ENCODE data around the gene DISC1. TPM values are rescaled to one million over a fixed set of nuclear protein-coding genes. Genes with fewer than 3 reads are reported as not detected.
A peak's percentile ranks its signal among the peaks of the same experiment; 100 is the strongest.

Gene DISC1
- total and polyA plus RNA-seq, 2 of the 13 experiments (the other 11 are each of a cell fraction or from before 2014, with no cell fraction given): 4.2 to 4.6 TPM

DNA sequence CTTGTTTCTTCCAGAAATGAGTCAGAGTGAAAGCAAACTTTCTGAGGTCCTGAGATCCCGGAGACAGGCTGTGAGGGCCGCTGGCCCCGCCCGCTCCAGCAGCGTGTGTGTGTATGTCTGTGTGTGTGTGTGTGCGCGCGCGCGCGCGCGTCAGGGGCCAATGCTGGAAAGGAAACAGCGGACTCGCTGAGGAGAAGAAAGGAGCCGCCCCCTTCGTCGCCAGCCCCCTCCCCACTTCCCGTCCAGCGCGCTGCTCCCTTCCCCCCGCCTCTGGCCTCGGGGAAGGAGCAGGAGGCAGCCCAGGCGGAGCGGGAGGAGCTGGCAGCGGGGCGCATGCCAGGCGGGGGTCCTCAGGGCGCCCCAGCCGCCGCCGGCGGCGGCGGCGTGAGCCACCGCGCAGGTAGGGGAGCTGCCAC lies at the start of gene DISC1 (continued):
- TF ChIP-seq, protein P1, sequence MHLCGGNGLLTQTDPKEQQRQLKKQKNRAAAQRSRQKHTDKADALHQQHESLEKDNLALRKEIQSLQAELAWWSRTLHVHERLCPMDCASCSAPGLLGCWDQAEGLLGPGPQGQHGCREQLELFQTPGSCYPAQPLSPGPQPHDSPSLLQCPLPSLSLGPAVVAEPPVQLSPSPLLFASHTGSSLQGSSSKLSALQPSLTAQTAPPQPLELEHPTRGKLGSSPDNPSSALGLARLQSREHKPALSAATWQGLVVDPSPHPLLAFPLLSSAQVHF (CRISPR knock-in tag; IDR thresholded peaks at IDR 0.05): no peak
- TF ChIP-seq CCAR2 (optimal IDR thresholded peaks at IDR 0.05; ENCODE audit: low read depth, low read length) (peak; percentile 59), CBX5 (CRISPR knock-in tag; IDR thresholded peaks at IDR 0.05; ENCODE audit: borderline replicate concordance) (peak; percentile 83; the same call in 1 of the 2 replicates), ZNF441 (CRISPR knock-in tag; IDR thresholded peaks at IDR 0.05; ENCODE audit: borderline replicate concordance) (no peak), ZFY (CRISPR knock-in tag; IDR thresholded peaks at IDR 0.05) (peak; percentile 37; the same call in 1 of the 2 replicates), TARDBP (CRISPR knock-in tag; IDR thresholded peaks at IDR 0.05) (peak; percentile 27; the same call in 1 of the 2 replicates), ZNF451 (CRISPR knock-in tag; IDR thresholded peaks at IDR 0.05) (0 out of 2 replicates have a peak, but pooled peaks have one; percentile 54), ZNF670 (CRISPR knock-in tag; IDR thresholded peaks at IDR 0.05; ENCODE audit: borderline replicate concordance) (peak; percentile 38; the same call in 1 of the 2 replicates), HMGA1 (CRISPR knock-in tag; conservative IDR thresholded peaks at IDR 0.05) (no peak), ZNF7 (CRISPR knock-in tag; IDR thresholded peaks at IDR 0.05) (no peak), ZNF136 (CRISPR knock-in tag; IDR thresholded peaks at IDR 0.05; ENCODE audit: low read depth) (0 out of 2 replicates have a peak, but pooled peaks have one; percentile 61), ZNF772 (CRISPR knock-in tag; IDR thresholded peaks at IDR 0.05) (0 out of 2 replicates have a peak, but pooled peaks have one; percentile 27), HNRNPUL1 (IDR thresholded peaks at IDR 0.05; ENCODE audit: low read depth, low read length) (0 out of 2 replicates have a peak, but pooled peaks have one; percentile 47), ZNF790 (CRISPR knock-in tag; IDR thresholded peaks at IDR 0.05; ENCODE audit: borderline replicate concordance) (no peak), MAFF (IDR thresholded peaks at IDR 0.05; ENCODE audit: low read depth, low read length) (no peak), TRIM24 (CRISPR knock-in tag; IDR thresholded peaks at IDR 0.05) (no peak)
- TF ChIP-seq, protein P2, sequence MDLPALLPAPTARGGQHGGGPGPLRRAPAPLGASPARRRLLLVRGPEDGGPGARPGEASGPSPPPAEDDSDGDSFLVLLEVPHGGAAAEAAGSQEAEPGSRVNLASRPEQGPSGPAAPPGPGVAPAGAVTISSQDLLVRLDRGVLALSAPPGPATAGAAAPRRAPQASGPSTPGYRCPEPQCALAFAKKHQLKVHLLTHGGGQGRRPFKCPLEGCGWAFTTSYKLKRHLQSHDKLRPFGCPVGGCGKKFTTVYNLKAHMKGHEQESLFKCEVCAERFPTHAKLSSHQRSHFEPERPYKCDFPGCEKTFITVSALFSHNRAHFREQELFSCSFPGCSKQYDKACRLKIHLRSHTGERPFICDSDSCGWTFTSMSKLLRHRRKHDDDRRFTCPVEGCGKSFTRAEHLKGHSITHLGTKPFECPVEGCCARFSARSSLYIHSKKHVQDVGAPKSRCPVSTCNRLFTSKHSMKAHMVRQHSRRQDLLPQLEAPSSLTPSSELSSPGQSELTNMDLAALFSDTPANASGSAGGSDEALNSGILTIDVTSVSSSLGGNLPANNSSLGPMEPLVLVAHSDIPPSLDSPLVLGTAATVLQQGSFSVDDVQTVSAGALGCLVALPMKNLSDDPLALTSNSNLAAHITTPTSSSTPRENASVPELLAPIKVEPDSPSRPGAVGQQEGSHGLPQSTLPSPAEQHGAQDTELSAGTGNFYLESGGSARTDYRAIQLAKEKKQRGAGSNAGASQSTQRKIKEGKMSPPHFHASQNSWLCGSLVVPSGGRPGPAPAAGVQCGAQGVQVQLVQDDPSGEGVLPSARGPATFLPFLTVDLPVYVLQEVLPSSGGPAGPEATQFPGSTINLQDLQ (CRISPR knock-in tag; IDR thresholded peaks at IDR 0.05): no peak
- TF ChIP-seq, protein P3, sequence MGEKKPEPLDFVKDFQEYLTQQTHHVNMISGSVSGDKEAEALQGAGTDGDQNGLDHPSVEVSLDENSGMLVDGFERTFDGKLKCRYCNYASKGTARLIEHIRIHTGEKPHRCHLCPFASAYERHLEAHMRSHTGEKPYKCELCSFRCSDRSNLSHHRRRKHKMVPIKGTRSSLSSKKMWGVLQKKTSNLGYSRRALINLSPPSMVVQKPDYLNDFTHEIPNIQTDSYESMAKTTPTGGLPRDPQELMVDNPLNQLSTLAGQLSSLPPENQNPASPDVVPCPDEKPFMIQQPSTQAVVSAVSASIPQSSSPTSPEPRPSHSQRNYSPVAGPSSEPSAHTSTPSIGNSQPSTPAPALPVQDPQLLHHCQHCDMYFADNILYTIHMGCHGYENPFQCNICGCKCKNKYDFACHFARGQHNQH (CRISPR knock-in tag; IDR thresholded peaks at IDR 0.05): peak; percentile 71
- TF ChIP-seq, protein P4, sequence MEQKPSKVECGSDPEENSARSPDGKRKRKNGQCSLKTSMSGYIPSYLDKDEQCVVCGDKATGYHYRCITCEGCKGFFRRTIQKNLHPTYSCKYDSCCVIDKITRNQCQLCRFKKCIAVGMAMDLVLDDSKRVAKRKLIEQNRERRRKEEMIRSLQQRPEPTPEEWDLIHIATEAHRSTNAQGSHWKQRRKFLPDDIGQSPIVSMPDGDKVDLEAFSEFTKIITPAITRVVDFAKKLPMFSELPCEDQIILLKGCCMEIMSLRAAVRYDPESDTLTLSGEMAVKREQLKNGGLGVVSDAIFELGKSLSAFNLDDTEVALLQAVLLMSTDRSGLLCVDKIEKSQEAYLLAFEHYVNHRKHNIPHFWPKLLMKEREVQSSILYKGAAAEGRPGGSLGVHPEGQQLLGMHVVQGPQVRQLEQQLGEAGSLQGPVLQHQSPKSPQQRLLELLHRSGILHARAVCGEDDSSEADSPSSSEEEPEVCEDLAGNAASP (CRISPR knock-in tag; IDR thresholded peaks at IDR 0.05; ENCODE audit: borderline replicate concordance): 0 out of 2 replicates have a peak, but pooled peaks have one; percentile 13
- TF ChIP-seq, protein P5, sequence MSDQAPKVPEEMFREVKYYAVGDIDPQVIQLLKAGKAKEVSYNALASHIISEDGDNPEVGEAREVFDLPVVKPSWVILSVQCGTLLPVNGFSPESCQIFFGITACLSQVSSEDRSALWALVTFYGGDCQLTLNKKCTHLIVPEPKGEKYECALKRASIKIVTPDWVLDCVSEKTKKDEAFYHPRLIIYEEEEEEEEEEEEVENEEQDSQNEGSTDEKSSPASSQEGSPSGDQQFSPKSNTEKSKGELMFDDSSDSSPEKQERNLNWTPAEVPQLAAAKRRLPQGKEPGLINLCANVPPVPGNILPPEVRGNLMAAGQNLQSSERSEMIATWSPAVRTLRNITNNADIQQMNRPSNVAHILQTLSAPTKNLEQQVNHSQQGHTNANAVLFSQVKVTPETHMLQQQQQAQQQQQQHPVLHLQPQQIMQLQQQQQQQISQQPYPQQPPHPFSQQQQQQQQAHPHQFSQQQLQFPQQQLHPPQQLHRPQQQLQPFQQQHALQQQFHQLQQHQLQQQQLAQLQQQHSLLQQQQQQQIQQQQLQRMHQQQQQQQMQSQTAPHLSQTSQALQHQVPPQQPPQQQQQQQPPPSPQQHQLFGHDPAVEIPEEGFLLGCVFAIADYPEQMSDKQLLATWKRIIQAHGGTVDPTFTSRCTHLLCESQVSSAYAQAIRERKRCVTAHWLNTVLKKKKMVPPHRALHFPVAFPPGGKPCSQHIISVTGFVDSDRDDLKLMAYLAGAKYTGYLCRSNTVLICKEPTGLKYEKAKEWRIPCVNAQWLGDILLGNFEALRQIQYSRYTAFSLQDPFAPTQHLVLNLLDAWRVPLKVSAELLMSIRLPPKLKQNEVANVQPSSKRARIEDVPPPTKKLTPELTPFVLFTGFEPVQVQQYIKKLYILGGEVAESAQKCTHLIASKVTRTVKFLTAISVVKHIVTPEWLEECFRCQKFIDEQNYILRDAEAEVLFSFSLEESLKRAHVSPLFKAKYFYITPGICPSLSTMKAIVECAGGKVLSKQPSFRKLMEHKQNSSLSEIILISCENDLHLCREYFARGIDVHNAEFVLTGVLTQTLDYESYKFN (CRISPR knock-in tag; conservative IDR thresholded peaks at IDR 0.05): peak; percentile 73
